ENCODE data around the gene CELF6. TPM values are rescaled to one million over a fixed set of nuclear protein-coding genes. Genes with fewer than 3 reads are reported as not detected.

CELF6 gene
- total and polyA plus RNA-seq, 2 experiments from 2014 or later: 0.76 to 1.3 TPM

DNA sequence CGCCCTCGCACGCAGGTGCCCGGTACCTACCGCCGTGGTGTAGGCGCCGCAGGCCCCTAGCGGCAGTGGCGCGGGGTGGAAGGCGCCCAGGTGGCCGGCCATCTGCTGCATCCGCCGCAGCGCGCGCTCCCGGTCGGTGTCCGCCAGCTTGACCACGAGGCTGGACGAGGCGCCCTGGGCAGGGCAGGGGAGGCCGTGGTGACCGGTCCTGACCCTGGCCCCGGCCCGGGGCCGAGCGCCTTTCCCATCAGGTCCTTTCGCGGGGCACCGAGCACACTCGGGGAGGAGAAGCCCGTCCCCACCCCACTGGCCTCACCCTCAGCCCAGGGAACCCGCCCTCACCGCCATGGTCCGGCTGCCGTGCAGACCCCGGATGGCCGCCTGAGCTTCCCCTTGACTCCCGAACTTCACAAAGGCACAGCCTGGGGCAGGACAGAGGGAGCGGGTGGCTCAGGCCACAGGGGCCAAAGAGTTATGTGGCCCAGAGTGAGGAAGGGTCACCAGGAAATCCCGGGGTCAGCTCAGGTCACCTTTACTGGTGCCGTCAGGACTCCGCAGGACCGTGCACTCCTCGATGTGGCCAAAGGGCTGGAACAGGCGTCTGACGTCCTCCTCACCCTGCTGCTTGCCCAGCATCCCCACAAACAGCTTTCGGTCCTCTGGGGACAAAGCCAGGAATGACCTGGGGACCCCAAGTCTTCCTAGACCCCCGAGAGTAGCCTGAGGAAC is 30.2 kb downstream of the CELF6 start:
- H3K27me3 ChIP-seq: peaks cover 3% of the 10 kb centered on the region
- no peak overlapping the region for H3K27ac ChIP-seq
- no peaks in the 10 kb centered on the region for H3K36me3 ChIP-seq
- TF ChIP-seq, protein P1, sequence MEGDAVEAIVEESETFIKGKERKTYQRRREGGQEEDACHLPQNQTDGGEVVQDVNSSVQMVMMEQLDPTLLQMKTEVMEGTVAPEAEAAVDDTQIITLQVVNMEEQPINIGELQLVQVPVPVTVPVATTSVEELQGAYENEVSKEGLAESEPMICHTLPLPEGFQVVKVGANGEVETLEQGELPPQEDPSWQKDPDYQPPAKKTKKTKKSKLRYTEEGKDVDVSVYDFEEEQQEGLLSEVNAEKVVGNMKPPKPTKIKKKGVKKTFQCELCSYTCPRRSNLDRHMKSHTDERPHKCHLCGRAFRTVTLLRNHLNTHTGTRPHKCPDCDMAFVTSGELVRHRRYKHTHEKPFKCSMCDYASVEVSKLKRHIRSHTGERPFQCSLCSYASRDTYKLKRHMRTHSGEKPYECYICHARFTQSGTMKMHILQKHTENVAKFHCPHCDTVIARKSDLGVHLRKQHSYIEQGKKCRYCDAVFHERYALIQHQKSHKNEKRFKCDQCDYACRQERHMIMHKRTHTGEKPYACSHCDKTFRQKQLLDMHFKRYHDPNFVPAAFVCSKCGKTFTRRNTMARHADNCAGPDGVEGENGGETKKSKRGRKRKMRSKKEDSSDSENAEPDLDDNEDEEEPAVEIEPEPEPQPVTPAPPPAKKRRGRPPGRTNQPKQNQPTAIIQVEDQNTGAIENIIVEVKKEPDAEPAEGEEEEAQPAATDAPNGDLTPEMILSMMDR (IDR thresholded peaks at IDR 0.05; ENCODE audit: low read depth, low read length): no peak
- no peaks in the 10 kb centered on the region for H3K9me3 ChIP-seq (ENCODE audit: low read depth)
- H3K4me1 ChIP-seq (ENCODE audit: low read depth): no peaks in the 10 kb centered on the region
- no peak overlapping the region for H3K4me3 ChIP-seq
- DNase-seq (ENCODE audit: low read depth in 1 of 2, low spot score in 1 of 2): no peak

DNA sequence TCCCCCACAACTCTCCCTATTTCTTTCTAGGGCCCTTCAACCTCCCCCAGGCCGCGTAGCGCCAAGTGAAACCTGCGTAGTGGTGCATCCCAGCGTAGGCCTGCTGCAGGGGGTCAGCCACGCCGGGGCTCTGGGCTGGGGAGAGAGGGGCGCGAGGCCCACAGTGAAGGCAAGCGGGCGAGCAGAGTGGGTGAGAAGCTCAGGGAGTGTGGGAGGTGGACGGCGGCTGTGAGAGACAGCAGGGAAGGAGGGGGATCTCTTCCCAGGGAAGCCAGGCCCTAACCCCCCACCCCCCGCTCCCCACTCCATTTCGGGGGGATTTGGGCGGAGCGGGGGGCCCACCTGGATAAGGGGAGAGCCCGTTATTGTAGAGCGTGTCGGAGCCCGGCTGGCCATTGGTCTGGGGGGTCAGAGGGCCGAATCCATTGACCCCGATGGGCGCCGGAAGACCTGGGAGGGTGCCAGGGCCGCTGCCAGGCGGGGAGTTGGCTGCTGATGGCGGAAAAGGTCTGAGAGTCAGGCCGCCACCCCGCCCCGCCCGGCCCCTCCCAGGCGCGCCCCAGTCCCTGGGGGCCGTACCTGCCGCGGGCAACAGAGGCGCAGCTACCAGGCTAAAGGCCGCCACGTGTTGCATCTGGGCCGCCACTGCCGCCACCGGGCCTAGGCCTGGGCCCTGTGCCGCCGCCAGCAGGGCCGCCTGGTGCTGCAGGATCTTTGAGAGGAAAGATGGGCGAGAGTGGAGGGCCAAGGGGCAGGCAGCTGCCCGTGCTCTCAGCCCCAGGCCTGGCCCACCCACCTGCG is 31.0 kb downstream of the CELF6 start:
- H3K27me3 ChIP-seq: peaks cover 3% of the 10 kb centered on the region
- no peaks in the 10 kb centered on the region for H3K4me1 ChIP-seq (ENCODE audit: low read depth)
- H3K27ac ChIP-seq: no peak overlapping the region
- no peak for DNase-seq (ENCODE audit: low read depth in 1 of 2, low spot score in 1 of 2)
- TF ChIP-seq, protein P1 (IDR thresholded peaks at IDR 0.05; ENCODE audit: low read depth, low read length): no peak
- H3K9me3 ChIP-seq (ENCODE audit: low read depth): no peaks in the 10 kb centered on the region
- no peak overlapping the region for H3K4me3 ChIP-seq
- H3K36me3 ChIP-seq: no peaks in the 10 kb centered on the region

DNA sequence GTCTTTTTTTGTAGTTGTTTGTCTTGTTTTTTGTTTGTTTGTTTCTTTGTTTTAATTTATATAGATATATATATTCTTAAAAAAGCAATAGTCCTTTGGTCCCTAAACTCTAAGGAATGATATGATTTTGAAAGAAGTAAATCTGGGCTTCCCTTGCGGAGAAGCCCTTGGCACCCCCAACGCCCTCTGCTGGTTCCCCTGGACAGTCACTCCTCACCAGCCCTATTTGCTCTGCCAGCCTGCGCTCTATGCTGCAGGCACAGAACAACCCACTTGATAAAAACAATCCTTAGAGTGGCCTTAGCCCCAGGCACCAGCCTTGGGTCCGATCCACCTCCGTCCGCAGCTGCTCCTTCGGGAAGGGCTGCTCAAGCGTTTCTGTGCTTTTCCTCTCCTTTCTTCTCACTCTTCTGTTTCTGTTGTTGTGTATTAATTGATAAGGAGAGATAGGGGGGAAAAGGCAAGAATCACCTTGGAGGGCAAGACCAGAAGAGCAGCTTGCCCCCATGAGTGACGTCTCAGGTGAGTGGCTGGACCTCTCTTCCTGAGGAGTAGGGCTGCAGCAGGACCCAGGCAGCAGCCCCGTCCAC is 33.9 kb downstream of the CELF6 start:
- no peaks in the 10 kb centered on the region for H3K9me3 ChIP-seq (ENCODE audit: low read depth)
- no peak overlapping the region for H3K27ac ChIP-seq
- DNase-seq (ENCODE audit: low read depth in 1 of 2, low spot score in 1 of 2): peak; percentile 55 to 62
- TF ChIP-seq, protein P1 (IDR thresholded peaks at IDR 0.05; ENCODE audit: low read depth, low read length): peak; percentile 65
- H3K4me3 ChIP-seq: no peak overlapping the region
- no peaks in the 10 kb centered on the region for H3K4me1 ChIP-seq (ENCODE audit: low read depth)
- H3K36me3 ChIP-seq: no peaks in the 10 kb centered on the region
- no peaks in the 10 kb centered on the region for H3K27me3 ChIP-seq

DNA sequence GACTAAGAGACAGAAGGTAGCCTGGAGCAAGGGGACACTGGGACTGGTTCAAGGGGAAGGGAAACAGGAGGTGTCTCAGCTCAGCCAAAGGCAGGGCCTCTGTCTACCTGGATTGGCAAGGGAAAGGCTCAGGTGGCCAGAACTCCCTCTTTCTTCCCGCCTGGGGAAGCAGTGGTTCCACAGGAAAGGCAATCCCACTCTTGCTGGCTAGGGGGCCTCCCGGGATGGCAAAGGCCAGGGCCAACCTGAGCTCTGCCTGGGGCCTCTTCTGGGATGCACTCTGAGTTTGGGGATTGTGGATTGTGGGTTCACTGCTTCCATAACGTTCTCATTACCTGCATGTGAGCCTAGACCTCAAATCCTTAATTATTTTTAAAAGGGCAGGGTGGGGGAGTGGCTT is 34.6 kb downstream of the CELF6 start:
- H3K27me3 ChIP-seq: no peaks in the 10 kb centered on the region
- TF ChIP-seq, protein P1 (IDR thresholded peaks at IDR 0.05; ENCODE audit: low read depth, low read length): no peak
- DNase-seq (ENCODE audit: low read depth in 1 of 2, low spot score in 1 of 2): no peak
- no peak overlapping the region for H3K27ac ChIP-seq
- no peaks in the 10 kb centered on the region for H3K4me1 ChIP-seq (ENCODE audit: low read depth)
- H3K9me3 ChIP-seq (ENCODE audit: low read depth): no peaks in the 10 kb centered on the region
- H3K4me3 ChIP-seq: no peak overlapping the region
- H3K36me3 ChIP-seq: no peaks in the 10 kb centered on the region

DNA sequence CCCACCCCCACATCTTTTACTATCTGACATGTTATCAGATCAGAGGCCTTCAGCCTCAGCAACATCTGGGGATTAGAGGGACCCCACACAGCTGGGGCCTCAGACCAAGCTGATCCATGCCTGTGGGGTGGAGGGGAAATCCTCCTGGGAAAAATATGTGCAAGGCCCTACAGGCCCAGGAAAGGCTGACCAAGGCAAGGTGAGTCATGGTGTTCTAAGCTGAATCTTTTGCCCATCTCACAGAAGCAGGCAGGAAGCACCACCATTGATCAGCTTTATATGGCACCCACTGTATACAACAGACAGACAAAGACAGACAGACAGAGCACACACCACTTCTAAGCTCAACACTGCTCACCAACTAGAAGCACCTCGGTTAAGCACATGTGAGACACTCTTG is 35.2 kb downstream of the CELF6 start:
- no peaks in the 10 kb centered on the region for H3K4me1 ChIP-seq (ENCODE audit: low read depth)
- H3K9me3 ChIP-seq (ENCODE audit: low read depth): no peaks in the 10 kb centered on the region
- no peak for DNase-seq (ENCODE audit: low read depth in 1 of 2, low spot score in 1 of 2)
- H3K36me3 ChIP-seq: no peaks in the 10 kb centered on the region
- no peak overlapping the region for H3K4me3 ChIP-seq
- H3K27me3 ChIP-seq: no peaks in the 10 kb centered on the region
- no peak overlapping the region for H3K27ac ChIP-seq
- TF ChIP-seq, protein P1 (IDR thresholded peaks at IDR 0.05; ENCODE audit: low read depth, low read length): no peak
